Measurements from ENCODE around the gene ADAM12. TPM values are rescaled to one million over a fixed set of nuclear protein-coding genes. Genes with fewer than 3 reads are reported as not detected.

The ADAM12 gene
- total and polyA plus RNA-seq, 2 donors, result 0.96 to 4.6 TPM

GRCh38 chr10:126264102-126265018 lies 123.9 kb downstream of the ADAM12 start:
- no peak overlapping the region for H3K4me3 ChIP-seq (ENCODE audit: low read length in 2 of 2)
- H3K27me3 ChIP-seq (ENCODE audit: control insufficient read depth in 2 of 2, insufficient read depth in 1 of 2, low read length in 1 of 2), result no peaks in the 10 kb centered on the region
- H3K4me1 ChIP-seq (ENCODE audit: control insufficient read depth in 2 of 2, insufficient read depth in 2 of 2, low read length in 2 of 2), result no peaks in the 10 kb centered on the region
- H3K9me3 ChIP-seq (ENCODE audit: control insufficient read depth in 2 of 2, insufficient read depth in 1 of 2, low read length in 1 of 2), result peaks cover 0 to 5% of the 10 kb centered on the region in 2 donors
- 80% methylated on average over 14 of the region's 14 CpGs for WGBS
- no peaks in the 10 kb centered on the region for H3K36me3 ChIP-seq (ENCODE audit: control insufficient read depth in 2 of 2, insufficient read depth in 2 of 2, low read length in 1 of 2)
- no peak for DNase-seq (ENCODE audit: low read depth in 6 of 9, low spot score in 9 of 9)
- no peak overlapping the region for H3K27ac ChIP-seq (ENCODE audit: low read depth in 1 of 2, low read length in 1 of 2)

GRCh38 chr10:126263006-126263676 lies 125.1 kb downstream of the ADAM12 start:
- WGBS, result 86% methylated on average over 4 of the region's 4 CpGs
- DNase-seq (ENCODE audit: low read depth in 6 of 9, low spot score in 9 of 9), result no peak
- Histone ChIP-seq H3K4me1 (ENCODE audit: control insufficient read depth in 2 of 2, insufficient read depth in 2 of 2, low read length in 2 of 2) (no peaks in the 10 kb centered on the region), H3K27me3 (ENCODE audit: control insufficient read depth in 2 of 2, insufficient read depth in 1 of 2, low read length in 1 of 2) (no peaks in the 10 kb centered on the region), H3K36me3 (ENCODE audit: control insufficient read depth in 2 of 2, insufficient read depth in 2 of 2, low read length in 1 of 2) (no peaks in the 10 kb centered on the region), H3K9me3 (ENCODE audit: control insufficient read depth in 2 of 2, insufficient read depth in 1 of 2, low read length in 1 of 2) (peaks cover 0 to 5% of the 10 kb centered on the region in 2 donors), H3K27ac (ENCODE audit: low read depth in 1 of 2, low read length in 1 of 2) (no peak overlapping the region), H3K4me3 (ENCODE audit: low read length in 2 of 2) (no peak overlapping the region)

- Histone ChIP-seq H3K36me3 (ENCODE audit: control insufficient read depth in 2 of 2, insufficient read depth in 2 of 2, low read length in 1 of 2) (no peaks in the 10 kb centered on the region), H3K4me3 (ENCODE audit: low read length in 2 of 2) (no peak overlapping the region), H3K4me1 (ENCODE audit: control insufficient read depth in 2 of 2, insufficient read depth in 2 of 2, low read length in 2 of 2) (no peaks in the 10 kb centered on the region), H3K27me3 (ENCODE audit: control insufficient read depth in 2 of 2, insufficient read depth in 1 of 2, low read length in 1 of 2) (no peaks in the 10 kb centered on the region), H3K9me3 (ENCODE audit: control insufficient read depth in 2 of 2, insufficient read depth in 1 of 2, low read length in 1 of 2) (peaks cover 0 to 5% of the 10 kb centered on the region in 2 donors), H3K27ac (ENCODE audit: low read depth in 1 of 2, low read length in 1 of 2) (no peak overlapping the region)
- no peak for DNase-seq (ENCODE audit: low read depth in 6 of 9, low spot score in 9 of 9)
- 89% methylated on average over 1 of the region's 1 CpG for WGBS
Measured at GRCh38 chr10:126262233-126262838, 125.9 kb downstream of the ADAM12 start.

- Histone ChIP-seq H3K27me3 (ENCODE audit: control insufficient read depth in 2 of 2, insufficient read depth in 1 of 2, low read length in 1 of 2) (no peaks in the 10 kb centered on the region), H3K9me3 (ENCODE audit: control insufficient read depth in 2 of 2, insufficient read depth in 1 of 2, low read length in 1 of 2) (no peaks in the 10 kb centered on the region), H3K36me3 (ENCODE audit: control insufficient read depth in 2 of 2, insufficient read depth in 2 of 2, low read length in 1 of 2) (no peaks in the 10 kb centered on the region), H3K4me3 (ENCODE audit: low read length in 2 of 2) (no peak overlapping the region), H3K4me1 (ENCODE audit: control insufficient read depth in 2 of 2, insufficient read depth in 2 of 2, low read length in 2 of 2) (no peaks in the 10 kb centered on the region), H3K27ac (ENCODE audit: low read depth in 1 of 2, low read length in 1 of 2) (no peak overlapping the region)
- no peak for DNase-seq (ENCODE audit: low read depth in 6 of 9, low spot score in 9 of 9)
- WGBS, result 92% methylated on average over 7 of the region's 7 CpGs
Measured at GRCh38 chr10:126259760-126260479, 128.4 kb downstream of the ADAM12 start.

- Histone ChIP-seq H3K27me3 (ENCODE audit: control insufficient read depth in 2 of 2, insufficient read depth in 1 of 2, low read length in 1 of 2) (no peaks in the 10 kb centered on the region), H3K4me1 (ENCODE audit: control insufficient read depth in 2 of 2, insufficient read depth in 2 of 2, low read length in 2 of 2) (no peaks in the 10 kb centered on the region), H3K36me3 (ENCODE audit: control insufficient read depth in 2 of 2, insufficient read depth in 2 of 2, low read length in 1 of 2) (no peaks in the 10 kb centered on the region), H3K27ac (ENCODE audit: low read depth in 1 of 2, low read length in 1 of 2) (no peak overlapping the region), H3K4me3 (ENCODE audit: low read length in 2 of 2) (no peak overlapping the region), H3K9me3 (ENCODE audit: control insufficient read depth in 2 of 2, insufficient read depth in 1 of 2, low read length in 1 of 2) (no peaks in the 10 kb centered on the region)
- WGBS, result 97% methylated on average over 1 of the region's 1 CpG
- no peak for DNase-seq (ENCODE audit: low read depth in 6 of 9, low spot score in 9 of 9)
Measured at GRCh38 chr10:126256864-126257263, 131.4 kb downstream of the ADAM12 start.

GRCh38 chr10:126255313-126255712 lies 133.0 kb downstream of the ADAM12 start:
- no peak for DNase-seq (ENCODE audit: low read depth in 6 of 9, low spot score in 9 of 9)
- Histone ChIP-seq H3K4me3 (ENCODE audit: low read length in 2 of 2) (no peak overlapping the region), H3K36me3 (ENCODE audit: control insufficient read depth in 2 of 2, insufficient read depth in 2 of 2, low read length in 1 of 2) (no peaks in the 10 kb centered on the region), H3K9me3 (ENCODE audit: control insufficient read depth in 2 of 2, insufficient read depth in 1 of 2, low read length in 1 of 2) (no peaks in the 10 kb centered on the region), H3K27ac (ENCODE audit: low read depth in 1 of 2, low read length in 1 of 2) (no peak overlapping the region), H3K27me3 (ENCODE audit: control insufficient read depth in 2 of 2, insufficient read depth in 1 of 2, low read length in 1 of 2) (no peaks in the 10 kb centered on the region), H3K4me1 (ENCODE audit: control insufficient read depth in 2 of 2, insufficient read depth in 2 of 2, low read length in 2 of 2) (no peaks in the 10 kb centered on the region)
- 85% methylated on average over 8 of the region's 8 CpGs for WGBS

GRCh38 chr10:126253611-126253998 lies 134.7 kb downstream of the ADAM12 start:
- no peaks in the 10 kb centered on the region for H3K9me3 ChIP-seq (ENCODE audit: control insufficient read depth in 2 of 2, insufficient read depth in 1 of 2, low read length in 1 of 2)
- no peak overlapping the region for H3K27ac ChIP-seq (ENCODE audit: low read depth in 1 of 2, low read length in 1 of 2)
- H3K4me1 ChIP-seq (ENCODE audit: control insufficient read depth in 2 of 2, insufficient read depth in 2 of 2, low read length in 2 of 2), result no peaks in the 10 kb centered on the region
- DNase-seq (ENCODE audit: low read depth in 6 of 9, low spot score in 9 of 9), result no peak
- WGBS, result 88% methylated on average over 4 of the region's 4 CpGs
- no peaks in the 10 kb centered on the region for H3K27me3 ChIP-seq (ENCODE audit: control insufficient read depth in 2 of 2, insufficient read depth in 1 of 2, low read length in 1 of 2)
- no peaks in the 10 kb centered on the region for H3K36me3 ChIP-seq (ENCODE audit: control insufficient read depth in 2 of 2, insufficient read depth in 2 of 2, low read length in 1 of 2)
- H3K4me3 ChIP-seq (ENCODE audit: low read length in 2 of 2), result no peak overlapping the region

GRCh38 chr10:126252884-126253610 lies 135.2 kb downstream of the ADAM12 start:
- no peaks in the 10 kb centered on the region for H3K4me1 ChIP-seq (ENCODE audit: control insufficient read depth in 2 of 2, insufficient read depth in 2 of 2, low read length in 2 of 2)
- H3K36me3 ChIP-seq (ENCODE audit: control insufficient read depth in 2 of 2, insufficient read depth in 2 of 2, low read length in 1 of 2), result no peaks in the 10 kb centered on the region
- WGBS, result 78% methylated on average over 9 of the region's 9 CpGs
- H3K9me3 ChIP-seq (ENCODE audit: control insufficient read depth in 2 of 2, insufficient read depth in 1 of 2, low read length in 1 of 2), result no peaks in the 10 kb centered on the region
- no peak for DNase-seq (ENCODE audit: low read depth in 6 of 9, low spot score in 9 of 9)
- H3K27ac ChIP-seq (ENCODE audit: low read depth in 1 of 2, low read length in 1 of 2), result no peak overlapping the region
- no peak overlapping the region for H3K4me3 ChIP-seq (ENCODE audit: low read length in 2 of 2)
- H3K27me3 ChIP-seq (ENCODE audit: control insufficient read depth in 2 of 2, insufficient read depth in 1 of 2, low read length in 1 of 2), result no peaks in the 10 kb centered on the region

Data from thymus (tissue), 11 donors.